Right lobe of liver (tissue), 6 donors: ENCODE measurements around the gene MDP1. TPM values are rescaled to one million over a fixed set of nuclear protein-coding genes. Genes with fewer than 3 reads are reported as not detected.

Source experiments
- ATAC-seq, 4 donors: fragments of 200-7000 bp; cut with Tn5 transposase; one replicate each; pipeline ENCODE4 v1.9.1; 2020; ENCODE audit warnings: mild to moderate bottlenecking in 4 of 4, moderate library complexity in 4 of 4
- DNase-seq, 3 donors: peaks; one replicate each; pipeline ENCODE4 v3.0.0-alpha.2; 2020
- H3K27ac ChIP-seq, 3 donors: fragments of 200-600 bp; one replicate each; pipeline ENCODE4 v1.8.0; 2022
- H3K27me3 ChIP-seq, 2 donors: fragments of 200-600 bp; one replicate each; pipeline ENCODE4 v1.8.0; 2022
- H3K36me3 ChIP-seq, 4 donors: fragments of 200-600 bp; sonication (generic) in 1 of 4; one replicate each; pipeline versions ENCODE4 v1.5.1 to v1.8.0; 2017 to 2022; ENCODE audit warnings: control low read depth in 1 of 4
- H3K4me1 ChIP-seq, 4 donors: fragments of 200-600 bp; sonication (generic) in 1 of 4; one replicate each; pipeline versions ENCODE4 v1.5.1 to v1.8.0; 2017 to 2022; ENCODE audit warnings: control low read depth in 1 of 4
- H3K4me3 ChIP-seq, 3 donors: fragments of 200-600 bp; one replicate each; pipeline ENCODE4 v1.8.0; 2022
- H3K9me3 ChIP-seq, 4 donors: fragments of 200-600 bp; sonication (generic) in 1 of 4; one replicate each; pipeline versions ENCODE4 v1.5.1 to v1.8.0; 2017 to 2022; ENCODE audit warnings: control low read depth in 1 of 4
- POLR2A ChIP-seq: fragments of 450-650 bp; IDR thresholded peaks from one replicate; pipeline ENCODE4 v1.6.1; 2017; ENCODE audit warnings: antibody characterized with exemption, mild to moderate bottlenecking
- WGBS: methylation state at CpG from one replicate; pipeline ENCODE4 v1.1.6; 2018; ENCODE audit warnings: low coverage, low lambda C conversion rate; ENCODE audit not compliant: insufficient coverage; ENCODE audit errors: missing lambda C conversion rate; 5-methylcytosine and 5-hydroxymethylcytosine counted together
- intact Hi-C, 2 donors: fragments of 100-400 bp; cut with DNase I; formaldehyde crosslinking; loops; one replicate each; pipeline versions ENCODE4 v1.11.2 to v1.14.1; 2022
- small RNA-seq, 2 experiments: library from RNA; depleted of rRNA; stranded (forward); fragments of <200 nt; gene quantifications; one replicate each; pipeline ENCODE3, GENCODE V24; 2016
- total RNA-seq, 6 experiments: library from RNA; depleted of rRNA in 2 of 6; stranded (reverse); fragments of >200 nt in 2 of 6; fragmentation: NEBNext Ultra II Directional in 3 of 6; extraction: Animal tissue kit (Norgen Biotek cat#: 25700) in 3 of 6; gene quantifications; one replicate each; pipeline versions ENCODE4 v1.1.0 to v1.2.4, GENCODE V29; 2016 to 2023
- TF ChIP-seq, protein P1 (sequence below), 4 donors: fragments of 200-600 bp in 3 of 4; fragments of 450-650 bp in 1 of 4; IDR thresholded peaks; one replicate each; pipeline versions ENCODE4 v1.5.1 to v1.8.0; 2016 to 2022; ENCODE audit warnings: antibody characterized with exemption in 4 of 4, mild to moderate bottlenecking in 2 of 4
- donor health status: DM: no; HTN: yes; CAD: no.
- donor health status: DM: no; HTN: no; CAD: no.
- donor health status: DM: no; HTN: no; CAD: no.
- donor health status: DM: no; HTN: yes; CAD: no.
- donor health status: DM: no; HTN: yes; CAD: no.

MDP1 gene
- total RNA-seq, 6 experiments from 2014 or later = 3.7 to 6.3 (median 4.9) TPM

DNA sequence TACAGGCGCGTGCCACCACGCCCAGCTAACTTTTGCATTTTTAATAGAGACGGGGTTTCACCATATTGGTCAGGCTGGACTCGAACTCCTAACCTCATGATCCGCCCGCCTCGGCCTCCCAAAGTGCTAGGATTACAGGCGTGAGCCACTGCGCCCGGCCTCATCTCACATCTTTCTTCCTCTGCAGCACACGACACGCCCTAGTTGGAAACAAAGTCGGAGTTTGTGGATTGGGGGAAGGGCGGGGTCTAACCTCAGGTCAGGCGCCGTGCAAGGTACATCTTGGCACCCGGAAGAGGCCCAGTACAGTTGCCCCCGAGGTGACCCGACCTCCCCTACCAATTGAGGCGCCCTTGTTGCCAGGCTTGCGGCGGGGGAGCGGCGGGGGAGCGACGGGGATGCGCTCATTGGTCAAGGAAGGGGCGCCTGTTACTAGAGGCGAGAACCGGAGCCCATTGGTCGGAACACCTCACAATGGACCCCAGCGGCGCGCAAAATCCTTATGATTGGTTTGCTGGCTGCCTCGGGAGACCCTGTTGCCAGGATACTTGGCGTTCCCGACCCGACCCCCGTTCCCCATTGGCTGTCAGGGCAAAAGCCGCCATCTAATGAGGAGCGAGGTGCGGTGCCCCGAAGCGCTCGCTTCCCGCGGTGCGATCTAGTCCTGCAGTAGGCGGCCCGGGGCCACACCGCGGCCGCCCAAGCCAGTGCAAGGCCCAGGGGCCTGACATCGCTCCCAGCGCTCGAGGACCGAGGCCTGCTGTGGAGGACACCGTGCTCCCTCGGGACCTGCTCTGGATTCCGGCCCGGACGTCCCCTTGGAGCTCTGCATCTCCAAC lies 44.2 kb downstream of the MDP1 start, which contains the start of gene REC8:
Gene REC8 (plus strand): TSS at position 659 of the 839 bp plus-strand sequence. CDS start 473 bp downstream, outside the sequence.
- no peaks in the 10 kb centered on the region for H3K27me3 ChIP-seq
- ATAC-seq = peak; percentile 52 to 66 (median 65)
- 58% methylated on average over 11 of the region's 63 CpGs for WGBS
- H3K4me1 ChIP-seq = no peaks in the 10 kb centered on the region
- intact Hi-C loops = no loop called here
- TF ChIP-seq, protein P1, sequence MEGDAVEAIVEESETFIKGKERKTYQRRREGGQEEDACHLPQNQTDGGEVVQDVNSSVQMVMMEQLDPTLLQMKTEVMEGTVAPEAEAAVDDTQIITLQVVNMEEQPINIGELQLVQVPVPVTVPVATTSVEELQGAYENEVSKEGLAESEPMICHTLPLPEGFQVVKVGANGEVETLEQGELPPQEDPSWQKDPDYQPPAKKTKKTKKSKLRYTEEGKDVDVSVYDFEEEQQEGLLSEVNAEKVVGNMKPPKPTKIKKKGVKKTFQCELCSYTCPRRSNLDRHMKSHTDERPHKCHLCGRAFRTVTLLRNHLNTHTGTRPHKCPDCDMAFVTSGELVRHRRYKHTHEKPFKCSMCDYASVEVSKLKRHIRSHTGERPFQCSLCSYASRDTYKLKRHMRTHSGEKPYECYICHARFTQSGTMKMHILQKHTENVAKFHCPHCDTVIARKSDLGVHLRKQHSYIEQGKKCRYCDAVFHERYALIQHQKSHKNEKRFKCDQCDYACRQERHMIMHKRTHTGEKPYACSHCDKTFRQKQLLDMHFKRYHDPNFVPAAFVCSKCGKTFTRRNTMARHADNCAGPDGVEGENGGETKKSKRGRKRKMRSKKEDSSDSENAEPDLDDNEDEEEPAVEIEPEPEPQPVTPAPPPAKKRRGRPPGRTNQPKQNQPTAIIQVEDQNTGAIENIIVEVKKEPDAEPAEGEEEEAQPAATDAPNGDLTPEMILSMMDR (IDR thresholded peaks at IDR 0.05) = no peak
- TF ChIP-seq POLR2A = no peak
- H3K4me3 ChIP-seq = no peak within 1 kb of the TSS
- no peaks in the 10 kb centered on the region for H3K9me3 ChIP-seq
- H3K27ac ChIP-seq = no peak within 1 kb of the TSS
- DNase-seq = peak in 2 of 3 donors; percentile 46 to 70
- H3K36me3 ChIP-seq = peaks cover 0 to 5% (median 2%) of the 10 kb centered on the region in 4 donors

DNA sequence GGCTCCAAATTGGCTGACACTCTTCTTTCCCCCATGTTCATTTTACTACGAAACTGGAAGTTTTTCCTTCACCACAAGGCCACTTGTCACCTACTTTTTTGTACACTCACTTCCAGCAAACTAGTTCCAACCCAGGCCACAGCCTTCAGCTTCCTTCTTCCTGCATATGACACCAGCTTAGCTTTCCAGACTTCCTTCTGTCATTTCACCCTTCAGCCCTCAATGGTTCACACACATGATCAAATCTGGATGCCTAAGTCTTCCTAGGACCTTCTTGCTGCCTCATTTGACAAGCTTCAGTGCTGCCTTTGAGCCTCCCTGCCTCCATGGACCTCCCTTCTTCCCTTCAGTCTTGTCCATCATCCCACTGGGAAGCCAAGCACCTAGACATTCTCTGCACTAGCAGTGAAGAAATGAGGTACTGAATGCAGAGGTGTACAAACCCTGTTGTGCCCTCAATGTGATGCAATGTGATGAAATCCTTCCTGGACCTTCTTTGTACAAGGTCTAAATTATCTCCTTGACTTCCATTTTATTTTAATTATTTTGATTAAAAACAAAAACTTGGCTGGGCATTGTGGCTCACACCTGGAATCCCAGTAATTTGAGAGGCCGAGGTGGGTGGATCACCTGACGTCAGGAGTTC lies 48.3 kb downstream of the MDP1 start:
- Histone ChIP-seq H3K4me1 (peaks cover 0 to 8% (median 2%) of the 10 kb centered on the region in 4 donors), H3K4me3 (no peak overlapping the region), H3K27me3 (no peaks in the 10 kb centered on the region), H3K36me3 (peaks cover 7 to 43% (median 25%) of the 10 kb centered on the region in 4 donors), H3K9me3 (no peaks in the 10 kb centered on the region), H3K27ac (no peak overlapping the region)
- intact Hi-C loops = loop anchor here in 1 of 2 donors (10.0 kb wide), 1 partner anchor 103 kb away; no protein-coding TSS in a partner anchor
- no peak for DNase-seq
- no peak for TF ChIP-seq POLR2A
- TF ChIP-seq, protein P1 (IDR thresholded peaks at IDR 0.05) = no peak
- 87% methylated on average over 3 of the region's 3 CpGs for WGBS
- ATAC-seq = peak in 2 of 4 donors; percentile 31 to 42

DNA sequence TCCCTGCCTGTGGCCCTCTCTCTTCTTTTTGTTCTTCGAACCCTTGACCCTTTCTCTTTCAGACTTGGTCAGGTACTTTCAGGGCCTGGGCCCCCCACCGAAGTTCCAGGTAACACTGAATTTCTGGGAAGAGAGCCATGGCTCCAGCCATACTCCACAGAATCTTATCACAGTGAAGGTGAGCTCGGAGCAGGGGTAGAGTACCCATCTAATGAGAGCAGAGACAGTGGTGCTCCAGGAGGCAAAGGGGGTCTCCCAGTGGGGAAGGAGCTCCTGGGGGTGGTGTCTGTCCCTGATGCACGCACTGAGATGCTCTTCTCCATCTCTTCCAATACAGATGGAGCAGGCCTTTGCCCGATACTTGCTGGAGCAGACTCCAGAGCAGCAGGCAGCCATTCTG lies 50.1 kb downstream of the MDP1 start:
- Histone ChIP-seq H3K9me3 (no peaks in the 10 kb centered on the region), H3K27ac (no peak overlapping the region), H3K36me3 (peaks cover 7 to 43% (median 25%) of the 10 kb centered on the region in 4 donors), H3K27me3 (no peaks in the 10 kb centered on the region), H3K4me1 (peaks cover 0 to 22% (median 7%) of the 10 kb centered on the region in 4 donors), H3K4me3 (no peak overlapping the region)
- no peak for DNase-seq
- TF ChIP-seq, protein P1 (IDR thresholded peaks at IDR 0.05) = no peak
- no peak for TF ChIP-seq POLR2A
- ATAC-seq = no peak
- intact Hi-C loops = loop anchor here in 1 of 2 donors (10.0 kb wide), 1 partner anchor 101 kb away; no protein-coding TSS in a partner anchor
- 95% methylated on average over 5 of the region's 5 CpGs for WGBS

DNA sequence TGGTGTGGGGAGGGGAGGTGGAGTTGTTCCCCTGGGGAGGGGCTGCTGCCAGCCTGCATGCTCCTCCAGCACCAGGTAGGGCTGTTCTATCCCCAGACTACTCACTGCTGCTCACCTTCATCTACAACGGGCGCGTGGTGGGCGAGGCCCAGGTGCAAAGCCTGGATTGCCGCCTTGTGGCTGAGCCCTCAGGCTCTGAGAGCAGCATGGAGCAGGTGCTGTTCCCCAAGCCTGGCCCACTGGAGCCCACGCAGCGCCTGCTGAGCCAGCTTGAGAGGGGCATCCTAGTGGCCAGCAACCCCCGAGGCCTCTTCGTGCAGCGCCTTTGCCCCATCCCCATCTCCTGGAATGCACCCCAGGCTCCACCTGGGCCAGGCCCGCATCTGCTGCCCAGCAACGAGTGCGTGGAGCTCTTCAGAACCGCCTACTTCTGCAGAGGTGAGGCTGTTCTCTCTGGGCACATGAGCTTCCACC lies 51.3 kb downstream of the MDP1 start:
- DNase-seq (peak in 1 of 3 donors; percentile 51), ATAC-seq (no peak)
- no peaks in the 10 kb centered on the region for H3K9me3 ChIP-seq
- no peak overlapping the region for H3K27ac ChIP-seq
- intact Hi-C loops = loop anchor here in 1 of 2 donors (10.0 kb wide), 1 partner anchor 100 kb away; no protein-coding TSS in a partner anchor
- no peaks in the 10 kb centered on the region for H3K27me3 ChIP-seq
- peaks cover 0 to 32% (median 11%) of the 10 kb centered on the region in 4 donors for H3K4me1 ChIP-seq
- no CpG with 5 or more reads among the region's 14 CpGs for WGBS
- TF ChIP-seq, protein P1 (IDR thresholded peaks at IDR 0.05) = no peak
- no peak for TF ChIP-seq POLR2A
- no peak overlapping the region for H3K4me3 ChIP-seq
- peaks cover 7 to 48% (median 26%) of the 10 kb centered on the region in 4 donors for H3K36me3 ChIP-seq

Small RNA genes lying within 50 kb of the gene (small RNA-seq; reads per million reads assigned to genes)
- gene AL136295.4 (0 reads per million in 2 experiments), gene CHMP4A (0 reads per million in 2 experiments), gene IPO4 (0 to 1.4 reads per million in 2 experiments), gene IRF9 (0 reads per million in 2 experiments), gene MDP1 (0 reads per million in 2 experiments)

Other genes starting within 250 kb of the MDP1 start
- gene DHRS4L2, start 227.1 kb downstream of the MDP1 start, total RNA-seq = 10 to 100 TPM; 17.7 to 53.6 (median 32.3) TPM
- 1 to 10 TPM in 1 of 6 experiments, under 1 TPM in 5; 0.18 to 1.9 (median 0.29) TPM for gene CARMIL3, start 164.1 kb downstream of the MDP1 start, total RNA-seq
- gene CPNE6, start 144.5 kb downstream of the MDP1 start, total RNA-seq = under 1 TPM in 4 of 6 experiments, not detected in 2; 0.09 to 0.40 (median 0.18) TPM
- gene PCK2, start 121.8 kb downstream of the MDP1 start, total RNA-seq = 100 to 1,000 TPM; 124 to 615 (median 240) TPM
- 100 to 1,000 TPM in 3 of 6 experiments, 10 to 100 TPM in 3; 65.9 to 180 (median 103) TPM for gene DCAF11, start 101.3 kb downstream of the MDP1 start, total RNA-seq
- gene NRL, start 101.1 kb downstream of the MDP1 start, total RNA-seq = 1 to 10 TPM; 1.4 to 2.9 (median 2.1) TPM
- gene FITM1, start 85.4 kb downstream of the MDP1 start, total RNA-seq = 10 to 100 TPM in 3 of 6 experiments, 1 to 10 TPM in 3; 1.5 to 32.5 (median 9.3) TPM
- 100 to 1,000 TPM in 4 of 6 experiments, 10 to 100 TPM in 2; 81.7 to 119 (median 107) TPM for gene PSME1, start 79.9 kb downstream of the MDP1 start, total RNA-seq
- gene EMC9, start 74.5 kb downstream of the MDP1 start, total RNA-seq = 10 to 100 TPM; 10.2 to 21.4 (median 11.9) TPM
- 100 to 1,000 TPM in 4 of 6 experiments, 10 to 100 TPM in 2; 66.1 to 142 (median 110) TPM for gene PSME2, start 69.5 kb downstream of the MDP1 start, total RNA-seq
- gene RNF31, start 68.6 kb downstream of the MDP1 start, total RNA-seq = 10 to 100 TPM; 17.5 to 39.6 (median 26.2) TPM
- 10 to 100 TPM; 17.4 to 66.6 (median 37.2) TPM for gene IRF9, start 54.8 kb downstream of the MDP1 start, total RNA-seq
- gene REC8, start 44.0 kb downstream of the MDP1 start, total RNA-seq = 1 to 10 TPM; 1.6 to 7.4 (median 3.4) TPM
- 10 to 100 TPM; 17.9 to 44.0 (median 23.0) TPM for gene IPO4, start 27.2 kb downstream of the MDP1 start, total RNA-seq
- gene TM9SF1, start 20.6 kb downstream of the MDP1 start, total RNA-seq = 10 to 100 TPM; 32.1 to 49.8 (median 41.2) TPM
- gene TSSK4, start 10.4 kb downstream of the MDP1 start, total RNA-seq = under 1 TPM in 2 of 6 experiments, not detected in 4; 0.29 TPM
- 10 to 100 TPM; 11.9 to 28.9 (median 17.1) TPM for gene CHMP4A, start 2.6 kb downstream of the MDP1 start, total RNA-seq
- 10 to 100 TPM; 60.0 to 72.9 (median 68.7) TPM for gene NEDD8, start 16.3 kb upstream of the MDP1 start, total RNA-seq
- 10 to 100 TPM; 26.2 to 40.2 (median 34.2) TPM for gene GMPR2, start 16.9 kb upstream of the MDP1 start, total RNA-seq
- 10 to 100 TPM; 13.4 to 28.1 (median 24.1) TPM for gene TINF2, start 26.6 kb upstream of the MDP1 start, total RNA-seq
- 1 to 10 TPM in 2 of 6 experiments, under 1 TPM in 4; 0.37 to 1.9 (median 0.77) TPM for gene TGM1, start 47.1 kb upstream of the MDP1 start, total RNA-seq
- gene RABGGTA, start 55.5 kb upstream of the MDP1 start, total RNA-seq = 10 to 100 TPM; 11.5 to 28.3 (median 15.2) TPM
- 10 to 100 TPM; 49.1 to 89.3 (median 60.1) TPM for gene DHRS1, start 83.7 kb upstream of the MDP1 start, total RNA-seq
- 10 to 100 TPM in 4 of 6 experiments, 1 to 10 TPM in 2; 8.2 to 15.3 (median 11.4) TPM for gene NOP9, start 83.8 kb upstream of the MDP1 start, total RNA-seq
- 100 to 1,000 TPM; 118 to 219 (median 196) TPM for gene CIDEB, start 91.9 kb upstream of the MDP1 start, total RNA-seq
- 1 to 10 TPM; 1.8 to 5.8 (median 3.5) TPM for gene LTB4R2, start 94.1 kb upstream of the MDP1 start, total RNA-seq
- 1 to 10 TPM; 2.7 to 5.5 (median 3.9) TPM for gene LTB4R, start 95.4 kb upstream of the MDP1 start, total RNA-seq
- gene ADCY4, start 119.0 kb upstream of the MDP1 start, total RNA-seq = 1 to 10 TPM; 2.3 to 7.2 (median 3.9) TPM
- 1 to 10 TPM in 2 of 6 experiments, under 1 TPM in 4; 0.70 to 1.6 (median 0.90) TPM for gene RIPK3, start 123.9 kb upstream of the MDP1 start, total RNA-seq
- 1 to 10 TPM; 1.0 to 3.7 (median 2.0) TPM for gene NFATC4, start 152.1 kb upstream of the MDP1 start, total RNA-seq
- gene NYNRIN, start 182.9 kb upstream of the MDP1 start, total RNA-seq = 1 to 10 TPM; 1.8 to 6.1 (median 2.7) TPM
- 1 to 10 TPM in 4 of 6 experiments, under 1 TPM in 2; 0.74 to 1.8 (median 1.2) TPM for gene CBLN3, start 213.6 kb upstream of the MDP1 start, total RNA-seq
- 10 to 100 TPM; 19.6 to 24.9 (median 21.4) TPM for gene KHNYN, start 213.9 kb upstream of the MDP1 start, total RNA-seq
- gene SDR39U1, start 226.7 kb upstream of the MDP1 start, total RNA-seq = 10 to 100 TPM; 24.9 to 32.8 (median 28.3) TPM